Nephron (organoid): Measurements from ENCODE around the gene GRIN3B.
"Not testable (repeated sequence)": the region's sequence is repeated elsewhere in the genome, so short reads cannot be mapped to it uniquely, and the experiment has no call there.

Source experiments
- H3K27ac Mint-ChIP-seq, 3 experiments: 2 replicates each; pipeline ENCODE4 v1.8.0; 2020; ENCODE audit warnings: mixed read lengths in 3 of 3, mild to moderate bottlenecking in 2 of 3, moderate library complexity in 1 of 3
- H3K27me3 Mint-ChIP-seq: 2 replicates; pipeline ENCODE4 v1.8.0; 2021; ENCODE audit warnings: low read depth, mild to moderate bottlenecking, moderate library complexity, mixed read lengths
- H3K36me3 Mint-ChIP-seq: 2 replicates; pipeline ENCODE4 v1.8.0; 2020; ENCODE audit warnings: low read depth, mixed read lengths
- H3K4me1 Mint-ChIP-seq: 2 replicates; pipeline ENCODE4 v1.8.0; 2020; ENCODE audit warnings: mixed read lengths
- H3K4me3 Mint-ChIP-seq, 3 experiments: 2 replicates each; pipeline ENCODE4 v1.8.0; 2020; ENCODE audit warnings: mild to moderate bottlenecking in 3 of 3, mixed read lengths in 3 of 3, moderate library complexity in 2 of 3
- H3K9me3 Mint-ChIP-seq: 2 replicates; pipeline ENCODE4 v1.8.0; 2020; ENCODE audit warnings: mixed read lengths
- TF ChIP-seq, protein P1 (sequence below), 3 experiments: fragments of 200-600 bp; sonication (generic); IDR thresholded peaks; one replicate each; pipeline ENCODE4 v1.5.0; 2021; ENCODE audit warnings: antibody characterized with exemption in 3 of 3; ENCODE audit not compliant: unreplicated experiment in 3 of 3

Gene GRIN3B

DNA sequence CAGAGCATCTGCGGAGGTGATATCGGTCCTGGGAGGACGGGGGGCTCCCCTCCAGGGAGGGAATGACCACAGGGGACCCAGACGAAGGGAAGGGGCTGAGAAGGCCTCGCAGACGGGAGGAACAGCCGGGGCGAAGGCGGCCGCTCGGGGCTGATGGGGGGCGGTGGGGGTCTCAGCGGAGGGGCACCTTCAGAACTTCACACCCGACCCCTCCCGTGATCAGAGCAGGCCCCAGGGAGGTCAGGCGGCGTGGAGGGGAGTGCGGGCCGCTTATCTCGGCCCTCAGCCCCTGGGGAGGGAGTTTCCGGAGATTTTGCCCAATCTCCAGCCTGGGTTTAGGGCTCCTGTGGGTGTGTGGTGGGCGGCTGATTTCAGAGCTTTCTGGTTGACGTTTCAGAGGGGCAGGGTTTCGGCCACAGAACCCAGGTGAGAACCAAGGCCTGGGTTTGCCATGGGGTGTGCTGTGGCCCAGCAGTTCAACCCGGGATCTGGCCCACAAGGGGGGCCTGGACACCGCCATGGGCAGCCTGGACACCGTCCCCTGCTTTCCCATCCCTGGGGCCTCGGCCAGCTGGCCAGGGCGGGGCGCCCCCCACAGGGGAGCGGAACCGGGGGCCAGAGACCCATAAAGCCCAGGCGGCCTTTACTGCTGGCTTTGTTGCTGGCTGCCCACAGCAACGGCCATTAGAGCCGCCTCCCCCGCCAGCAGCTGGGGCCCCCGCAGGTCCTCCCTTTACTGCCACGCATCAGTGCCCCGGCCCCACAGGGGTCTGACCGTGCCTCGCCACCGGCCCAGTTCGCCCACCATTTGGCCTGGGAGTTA lies 45.3 kb upstream of the GRIN3B start:
- peaks cover 27% of the 10 kb centered on the region for H3K4me1 Mint-ChIP-seq
- H3K9me3 Mint-ChIP-seq: no peaks in the 10 kb centered on the region
- no peaks in the 10 kb centered on the region for H3K27me3 Mint-ChIP-seq
- peaks cover 6% of the 10 kb centered on the region for H3K36me3 Mint-ChIP-seq
- TF ChIP-seq, protein P1, sequence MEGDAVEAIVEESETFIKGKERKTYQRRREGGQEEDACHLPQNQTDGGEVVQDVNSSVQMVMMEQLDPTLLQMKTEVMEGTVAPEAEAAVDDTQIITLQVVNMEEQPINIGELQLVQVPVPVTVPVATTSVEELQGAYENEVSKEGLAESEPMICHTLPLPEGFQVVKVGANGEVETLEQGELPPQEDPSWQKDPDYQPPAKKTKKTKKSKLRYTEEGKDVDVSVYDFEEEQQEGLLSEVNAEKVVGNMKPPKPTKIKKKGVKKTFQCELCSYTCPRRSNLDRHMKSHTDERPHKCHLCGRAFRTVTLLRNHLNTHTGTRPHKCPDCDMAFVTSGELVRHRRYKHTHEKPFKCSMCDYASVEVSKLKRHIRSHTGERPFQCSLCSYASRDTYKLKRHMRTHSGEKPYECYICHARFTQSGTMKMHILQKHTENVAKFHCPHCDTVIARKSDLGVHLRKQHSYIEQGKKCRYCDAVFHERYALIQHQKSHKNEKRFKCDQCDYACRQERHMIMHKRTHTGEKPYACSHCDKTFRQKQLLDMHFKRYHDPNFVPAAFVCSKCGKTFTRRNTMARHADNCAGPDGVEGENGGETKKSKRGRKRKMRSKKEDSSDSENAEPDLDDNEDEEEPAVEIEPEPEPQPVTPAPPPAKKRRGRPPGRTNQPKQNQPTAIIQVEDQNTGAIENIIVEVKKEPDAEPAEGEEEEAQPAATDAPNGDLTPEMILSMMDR (IDR thresholded peaks at IDR 0.05; ENCODE audit: unreplicated experiment in 3 of 3): no peak
- peak overlapping the region in 1 of 3 experiments; percentile 32 for H3K4me3 Mint-ChIP-seq
- H3K27ac Mint-ChIP-seq: peak overlapping the region; percentile 93 to 96 (median 95)

DNA sequence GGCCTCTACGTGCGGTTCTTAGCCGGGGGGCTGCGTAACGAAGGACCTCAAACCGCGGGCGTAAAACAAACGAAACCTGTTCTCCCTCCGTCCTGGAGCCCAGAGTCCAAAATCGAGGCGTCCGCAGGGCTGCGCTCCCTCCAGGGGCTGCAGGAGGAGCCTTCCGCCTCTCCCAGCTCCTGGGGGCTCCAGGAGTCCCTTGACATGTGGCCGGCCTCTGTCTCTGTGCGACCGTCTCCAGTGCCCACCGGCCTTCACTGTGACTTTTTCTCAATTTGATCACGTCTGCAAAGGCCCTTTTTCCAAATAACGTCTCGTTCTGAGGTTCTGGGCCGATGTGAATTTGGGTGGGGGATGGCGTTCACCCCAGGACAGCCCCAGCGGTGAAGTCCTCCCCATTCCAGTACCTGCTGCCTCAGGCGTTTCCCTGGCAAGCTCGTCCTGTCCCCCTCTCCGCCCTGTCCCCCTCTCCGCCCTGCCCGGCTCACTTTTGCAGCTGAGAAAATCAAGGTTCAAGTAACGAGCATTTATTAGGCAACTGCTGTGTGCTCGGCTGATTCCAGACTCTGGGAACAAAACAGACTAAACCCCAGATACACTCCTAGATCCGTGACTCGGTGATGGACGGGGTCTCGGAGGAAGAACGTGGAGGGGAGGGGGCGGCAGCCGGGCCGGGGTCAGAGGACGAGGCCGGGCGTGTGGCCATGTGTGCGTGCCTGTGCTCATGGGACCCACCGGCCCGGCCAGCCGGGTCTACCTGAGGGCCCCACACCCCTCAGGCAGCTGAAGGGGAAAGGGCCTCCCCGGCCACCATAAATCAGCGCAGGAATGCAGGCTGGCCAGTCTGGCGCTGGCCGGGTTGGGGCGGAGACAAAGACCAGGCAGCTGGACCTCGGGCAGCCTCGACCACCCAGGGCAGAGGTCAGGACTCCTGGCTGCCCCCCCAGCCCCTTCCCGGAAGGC lies 44.1 kb upstream of the GRIN3B start:
- TF ChIP-seq, protein P1 (IDR thresholded peaks at IDR 0.05; ENCODE audit: unreplicated experiment in 3 of 3): no peak
- Mint-ChIP-seq H3K27ac (peak overlapping the region; percentile 93 to 96 (median 95)), H3K27me3 (no peaks in the 10 kb centered on the region), H3K36me3 (peaks cover 9% of the 10 kb centered on the region), H3K4me3 (peak overlapping the region in 1 of 3 experiments; percentile 65), H3K9me3 (no peaks in the 10 kb centered on the region), H3K4me1 (peaks cover 23% of the 10 kb centered on the region)

DNA sequence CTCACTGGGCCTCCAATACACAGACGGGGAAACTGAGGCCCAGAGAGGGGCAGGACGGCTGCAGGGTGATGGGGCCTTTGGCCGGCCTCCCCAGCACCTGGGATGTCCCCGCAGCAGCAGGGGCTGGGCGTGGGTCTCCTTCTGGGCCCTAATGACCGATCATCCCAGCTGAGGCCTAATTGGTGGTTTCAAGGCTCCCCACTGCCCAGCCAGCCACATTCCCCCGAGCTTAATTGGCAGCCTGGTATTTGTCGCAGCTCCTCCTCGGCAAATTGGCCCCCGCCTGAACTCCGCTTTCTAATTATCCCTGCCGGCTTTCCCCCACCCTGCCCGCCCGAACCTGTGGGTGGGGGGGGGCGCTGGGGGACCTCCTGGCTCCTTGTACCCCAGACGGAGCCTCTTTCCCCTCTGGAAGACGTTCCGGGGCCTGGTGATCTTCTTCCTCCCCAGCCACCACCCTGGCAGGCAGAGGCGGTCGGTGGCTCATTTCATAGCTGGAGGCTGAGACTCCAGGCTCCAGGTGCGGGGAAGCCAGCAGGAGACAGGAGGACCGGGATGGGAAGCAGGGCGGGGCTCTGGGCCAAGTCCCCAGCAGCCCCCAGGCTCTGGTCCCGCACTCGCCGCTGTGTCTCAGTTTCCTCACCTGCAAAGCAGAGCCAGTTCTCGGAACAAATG lies 43.3 kb upstream of the GRIN3B start:
- TF ChIP-seq, protein P1 (IDR thresholded peaks at IDR 0.05; ENCODE audit: unreplicated experiment in 3 of 3): no peak
- peak overlapping the region in 2 of 3 experiments; percentile 43 to 51 for H3K4me3 Mint-ChIP-seq

DNA sequence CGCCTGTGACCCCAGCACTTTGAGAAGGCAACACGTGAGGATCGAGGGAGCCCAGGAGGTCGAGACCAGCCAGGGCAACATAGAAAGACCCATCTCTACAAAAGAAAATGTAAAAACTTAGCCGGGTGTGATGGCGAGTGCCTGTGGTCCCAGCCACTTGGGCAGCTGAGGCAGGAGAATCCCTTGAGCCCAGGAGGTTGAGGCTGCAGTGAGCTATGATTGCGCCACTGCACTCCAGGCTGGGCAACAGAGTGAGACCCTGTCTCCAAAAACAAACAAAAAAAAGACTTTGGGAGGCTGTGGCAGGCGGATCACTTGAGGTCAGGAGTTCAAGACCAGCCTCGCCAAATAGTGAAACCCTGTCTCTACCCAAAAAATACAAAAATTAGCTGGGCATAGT lies 42.6 kb upstream of the GRIN3B start:
- peak overlapping the region in 2 of 3 experiments; percentile 11 to 14 for H3K4me3 Mint-ChIP-seq
- not testable (repeated sequence) for H3K27me3 Mint-ChIP-seq, H3K9me3 Mint-ChIP-seq
- H3K4me1 Mint-ChIP-seq: peaks cover 21% of the 10 kb centered on the region
- peaks cover 14% of the 10 kb centered on the region for H3K36me3 Mint-ChIP-seq
- H3K27ac Mint-ChIP-seq: peak overlapping the region; percentile 61 to 95 (median 80)

More for the DNA sequence above, 43.3 kb upstream of the GRIN3B start:
- no peaks in the 10 kb centered on the region for H3K27me3 Mint-ChIP-seq
- H3K27ac Mint-ChIP-seq: peak overlapping the region; percentile 61 to 95 (median 80)
- no peaks in the 10 kb centered on the region for H3K9me3 Mint-ChIP-seq
- peaks cover 17% of the 10 kb centered on the region for H3K4me1 Mint-ChIP-seq
- peaks cover 9% of the 10 kb centered on the region for H3K36me3 Mint-ChIP-seq

DNA sequence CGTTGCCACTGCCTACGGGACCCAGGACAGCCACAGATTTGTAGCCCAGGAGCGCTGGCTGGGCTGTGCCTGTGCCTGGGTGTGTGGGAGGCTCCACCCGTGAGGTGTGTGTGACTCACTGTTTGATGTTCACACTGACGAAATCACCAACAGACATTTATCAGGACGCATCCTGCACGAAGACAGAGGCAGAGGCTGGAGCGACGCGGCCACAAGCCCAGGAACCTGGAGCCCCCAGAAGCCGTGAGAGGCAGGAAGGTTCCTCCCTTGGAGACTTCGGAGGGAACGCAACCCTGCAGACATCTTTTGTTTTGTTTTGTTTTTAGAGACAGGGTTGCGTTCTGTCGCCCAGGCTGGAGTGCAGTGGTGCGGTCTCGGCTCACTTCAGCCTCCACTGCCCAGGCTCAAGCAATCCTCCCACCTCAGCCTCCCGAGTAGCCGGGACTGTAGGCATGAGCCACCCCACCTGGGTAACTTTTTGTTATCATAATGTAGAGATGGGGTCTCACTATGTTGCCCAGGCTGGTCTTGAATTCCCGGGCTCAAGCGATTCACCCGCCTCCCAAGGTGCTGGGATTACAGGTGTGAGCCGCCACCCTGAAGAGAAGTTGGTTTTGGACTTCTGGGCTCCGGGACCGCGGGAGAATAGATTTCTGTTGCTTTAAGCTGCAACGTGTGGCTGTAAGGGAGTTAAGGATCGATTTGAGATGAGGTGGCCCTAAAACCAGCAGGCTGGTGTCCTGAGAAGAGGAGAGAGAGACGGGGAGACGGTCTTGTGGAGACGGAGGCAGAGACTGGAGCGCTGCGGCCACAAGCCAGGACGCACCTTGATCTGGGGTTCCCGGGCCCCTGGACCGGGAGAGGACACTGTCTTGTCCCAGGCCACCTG lies 41.0 kb upstream of the GRIN3B start:
- Mint-ChIP-seq H3K9me3 (no peaks in the 10 kb centered on the region), H3K27me3 (no peaks in the 10 kb centered on the region), H3K36me3 (peaks cover 27% of the 10 kb centered on the region), H3K27ac (peak overlapping the region; percentile 60 to 89 (median 88)), H3K4me1 (peaks cover 15% of the 10 kb centered on the region), H3K4me3 (peak overlapping the region in 2 of 3 experiments; percentile 27 to 29)
- TF ChIP-seq, protein P1 (IDR thresholded peaks at IDR 0.05; ENCODE audit: unreplicated experiment in 3 of 3): no peak
